ENCODE data around the gene MORN4. TPM values are rescaled to one million over a fixed set of nuclear protein-coding genes. Genes with fewer than 3 reads are reported as not detected.
A peak's percentile ranks its signal among the peaks of the same experiment; 100 is the strongest.

MORN4 gene
- polyA plus RNA-seq (2012; ENCODE audit: insufficient read length, low read depth): 13.4 TPM

GRCh38 chr10:97632949-97633884, at the start of gene MORN4:
TSS of gene MORN4 (minus strand) at chr10:97633500. CDS start at chr10:97619653, 13,847 bp downstream.
- TF ChIP-seq, protein P1, sequence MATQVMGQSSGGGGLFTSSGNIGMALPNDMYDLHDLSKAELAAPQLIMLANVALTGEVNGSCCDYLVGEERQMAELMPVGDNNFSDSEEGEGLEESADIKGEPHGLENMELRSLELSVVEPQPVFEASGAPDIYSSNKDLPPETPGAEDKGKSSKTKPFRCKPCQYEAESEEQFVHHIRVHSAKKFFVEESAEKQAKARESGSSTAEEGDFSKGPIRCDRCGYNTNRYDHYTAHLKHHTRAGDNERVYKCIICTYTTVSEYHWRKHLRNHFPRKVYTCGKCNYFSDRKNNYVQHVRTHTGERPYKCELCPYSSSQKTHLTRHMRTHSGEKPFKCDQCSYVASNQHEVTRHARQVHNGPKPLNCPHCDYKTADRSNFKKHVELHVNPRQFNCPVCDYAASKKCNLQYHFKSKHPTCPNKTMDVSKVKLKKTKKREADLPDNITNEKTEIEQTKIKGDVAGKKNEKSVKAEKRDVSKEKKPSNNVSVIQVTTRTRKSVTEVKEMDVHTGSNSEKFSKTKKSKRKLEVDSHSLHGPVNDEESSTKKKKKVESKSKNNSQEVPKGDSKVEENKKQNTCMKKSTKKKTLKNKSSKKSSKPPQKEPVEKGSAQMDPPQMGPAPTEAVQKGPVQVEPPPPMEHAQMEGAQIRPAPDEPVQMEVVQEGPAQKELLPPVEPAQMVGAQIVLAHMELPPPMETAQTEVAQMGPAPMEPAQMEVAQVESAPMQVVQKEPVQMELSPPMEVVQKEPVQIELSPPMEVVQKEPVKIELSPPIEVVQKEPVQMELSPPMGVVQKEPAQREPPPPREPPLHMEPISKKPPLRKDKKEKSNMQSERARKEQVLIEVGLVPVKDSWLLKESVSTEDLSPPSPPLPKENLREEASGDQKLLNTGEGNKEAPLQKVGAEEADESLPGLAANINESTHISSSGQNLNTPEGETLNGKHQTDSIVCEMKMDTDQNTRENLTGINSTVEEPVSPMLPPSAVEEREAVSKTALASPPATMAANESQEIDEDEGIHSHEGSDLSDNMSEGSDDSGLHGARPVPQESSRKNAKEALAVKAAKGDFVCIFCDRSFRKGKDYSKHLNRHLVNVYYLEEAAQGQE (IDR thresholded peaks at IDR 0.05; ENCODE audit: insufficient read depth in 1 of 2, low read depth in 2 of 2, low read length in 2 of 2): no peak
- TF ChIP-seq FOXP2 (optimal IDR thresholded peaks at IDR 0.05; ENCODE audit: borderline replicate concordance, extremely low read depth, extremely low read length, insufficient read depth) (no peak), SIN3A (IDR thresholded peaks at IDR 0.05; ENCODE audit: borderline replicate concordance, insufficient read depth, low read length) (peak; percentile 39; the same call in 1 of the 2 replicates), TAF1 (IDR thresholded peaks at IDR 0.05; ENCODE audit: borderline replicate concordance, insufficient read depth, low read length) (no peak), POLR2AphosphoS5 (IDR thresholded peaks at IDR 0.05; ENCODE audit: low read depth, low read length) (no peak)

DNA sequence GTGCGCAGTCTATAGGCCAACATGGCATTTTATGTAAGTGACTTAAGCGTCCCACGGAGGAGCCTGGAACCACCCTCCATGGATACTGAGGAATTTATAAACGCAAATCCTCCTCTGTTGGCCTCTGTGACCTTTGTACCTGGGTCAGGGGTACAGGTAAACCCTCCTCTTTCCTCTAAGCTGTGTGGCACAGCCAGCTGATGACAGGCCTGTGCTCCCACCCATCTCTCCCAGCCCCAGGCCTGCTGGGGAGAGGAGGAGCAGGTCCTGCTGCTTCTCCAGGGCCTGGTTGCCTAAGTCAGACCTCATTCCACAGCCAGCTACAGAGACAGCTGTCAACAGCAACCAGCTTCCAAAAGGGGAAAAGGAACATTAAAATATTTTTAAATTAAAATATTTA, 48.7 kb upstream of the MORN4 start:
- no peak for TF ChIP-seq SIN3A (IDR thresholded peaks at IDR 0.05; ENCODE audit: borderline replicate concordance, insufficient read depth, low read length)
- TF ChIP-seq FOXP2 (optimal IDR thresholded peaks at IDR 0.05; ENCODE audit: borderline replicate concordance, extremely low read depth, extremely low read length, insufficient read depth): no peak
- no peak for TF ChIP-seq POLR2AphosphoS5 (IDR thresholded peaks at IDR 0.05; ENCODE audit: low read depth, low read length)
- TF ChIP-seq, protein P1 (IDR thresholded peaks at IDR 0.05; ENCODE audit: insufficient read depth in 1 of 2, low read depth in 2 of 2, low read length in 2 of 2): no peak
- no peak for TF ChIP-seq TAF1 (IDR thresholded peaks at IDR 0.05; ENCODE audit: borderline replicate concordance, insufficient read depth, low read length)

- no peak for TF ChIP-seq TAF1 (IDR thresholded peaks at IDR 0.05; ENCODE audit: borderline replicate concordance, insufficient read depth, low read length)
- TF ChIP-seq SIN3A (IDR thresholded peaks at IDR 0.05; ENCODE audit: borderline replicate concordance, insufficient read depth, low read length): no peak
- TF ChIP-seq POLR2AphosphoS5 (IDR thresholded peaks at IDR 0.05; ENCODE audit: low read depth, low read length): no peak
- TF ChIP-seq, protein P1 (IDR thresholded peaks at IDR 0.05; ENCODE audit: insufficient read depth in 1 of 2, low read depth in 2 of 2, low read length in 2 of 2): no peak
- no peak for TF ChIP-seq FOXP2 (optimal IDR thresholded peaks at IDR 0.05; ENCODE audit: borderline replicate concordance, extremely low read depth, extremely low read length, insufficient read depth)
Observed at GRCh38 chr10:97679594-97679993, 46.3 kb upstream of the MORN4 start.

GRCh38 chr10:97676770-97677581, 43.7 kb upstream of the MORN4 start:
- TF ChIP-seq SIN3A (IDR thresholded peaks at IDR 0.05; ENCODE audit: borderline replicate concordance, insufficient read depth, low read length) (no peak), TAF1 (IDR thresholded peaks at IDR 0.05; ENCODE audit: borderline replicate concordance, insufficient read depth, low read length) (no peak), POLR2AphosphoS5 (IDR thresholded peaks at IDR 0.05; ENCODE audit: low read depth, low read length) (peak; percentile 77)

DNA sequence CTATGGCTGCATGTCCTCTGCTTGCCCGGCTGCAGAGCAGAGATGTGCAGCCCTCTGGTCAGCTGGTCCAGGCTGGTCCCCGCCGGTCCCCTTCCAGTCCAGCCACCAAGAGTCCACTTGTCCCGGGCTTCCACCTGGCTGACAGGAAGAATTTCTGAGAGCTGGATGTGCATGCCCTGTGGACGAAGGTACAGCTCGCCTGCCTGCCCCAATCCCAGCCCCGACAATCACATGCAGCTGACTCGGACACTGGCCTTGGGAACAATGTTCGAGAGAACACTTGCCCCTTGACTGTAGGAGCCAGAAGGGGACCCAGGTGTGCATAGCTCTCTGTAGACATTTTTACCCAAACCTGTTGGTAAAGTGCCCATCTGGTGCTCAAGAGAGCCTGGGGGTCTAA, 41.9 kb upstream of the MORN4 start:
- TF ChIP-seq TAF1 (IDR thresholded peaks at IDR 0.05; ENCODE audit: borderline replicate concordance, insufficient read depth, low read length) (no peak), POLR2AphosphoS5 (IDR thresholded peaks at IDR 0.05; ENCODE audit: low read depth, low read length) (no peak), FOXP2 (optimal IDR thresholded peaks at IDR 0.05; ENCODE audit: borderline replicate concordance, extremely low read depth, extremely low read length, insufficient read depth) (no peak), SIN3A (IDR thresholded peaks at IDR 0.05; ENCODE audit: borderline replicate concordance, insufficient read depth, low read length) (no peak)
- TF ChIP-seq, protein P1 (IDR thresholded peaks at IDR 0.05; ENCODE audit: insufficient read depth in 1 of 2, low read depth in 2 of 2, low read length in 2 of 2): no peak
